GM19395 (cell line): Measurements from ENCODE around the gene FAM47C.
A peak's percentile ranks its signal among the peaks of the same experiment; 100 is the strongest.
"Not testable (repeated sequence)": the region's sequence is repeated elsewhere in the genome, so short reads cannot be mapped to it uniquely, and the experiment has no call there.

Experiments
- ATAC-seq: cut with Tn5 transposase; IDR thresholded peaks from one replicate; pipeline ENCODE4 v1.9.1; 2021; ENCODE audit warnings: mild to moderate bottlenecking, moderate library complexity; ENCODE audit not compliant: unreplicated experiment

The FAM47C gene

DNA sequence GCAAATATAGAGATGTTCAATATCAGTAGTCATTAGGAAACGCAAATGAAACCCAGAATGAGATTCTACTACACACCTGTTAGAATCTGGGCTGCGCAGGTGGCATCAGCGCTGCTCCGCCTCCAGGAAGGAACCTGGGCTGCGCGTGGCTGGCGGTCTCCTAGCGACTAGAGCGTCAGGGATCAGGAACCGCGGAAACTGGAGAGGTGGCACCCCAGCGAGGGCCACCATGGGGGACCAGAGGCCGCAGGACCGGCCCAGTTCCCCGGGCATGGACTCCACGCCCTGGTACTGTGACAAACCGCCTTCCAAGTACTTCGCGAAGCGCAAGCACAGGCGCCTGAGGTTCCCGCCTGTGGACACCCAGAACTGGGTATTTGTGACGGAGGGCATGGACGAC lies at the start of gene FAM47C:
Gene FAM47C, plus strand, starts transcription at position 185 of the 400 bp plus-strand sequence. Its CDS starts 45 bp downstream, at position 230.
- ATAC-seq: not testable (repeated sequence)

DNA sequence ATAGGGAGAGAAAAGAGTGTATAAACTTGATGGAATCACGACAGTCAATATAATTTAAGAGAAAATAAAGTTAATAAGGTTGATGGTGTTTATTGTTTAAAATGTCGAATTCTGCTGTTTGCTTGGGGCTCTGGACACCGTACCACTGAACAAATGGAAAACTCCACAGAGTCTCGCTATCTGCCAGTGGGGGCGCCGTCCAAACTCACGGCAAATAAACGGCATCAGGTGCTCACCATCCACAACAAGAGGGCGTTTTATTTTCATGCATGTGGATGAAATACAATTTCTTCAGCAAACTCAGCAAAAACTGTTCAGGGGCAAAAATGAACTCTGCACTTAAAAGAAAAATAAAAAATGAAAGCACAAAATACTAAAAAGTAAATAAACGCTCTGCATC lies 46.6 kb upstream of the FAM47C start:
- ATAC-seq: no peak

DNA sequence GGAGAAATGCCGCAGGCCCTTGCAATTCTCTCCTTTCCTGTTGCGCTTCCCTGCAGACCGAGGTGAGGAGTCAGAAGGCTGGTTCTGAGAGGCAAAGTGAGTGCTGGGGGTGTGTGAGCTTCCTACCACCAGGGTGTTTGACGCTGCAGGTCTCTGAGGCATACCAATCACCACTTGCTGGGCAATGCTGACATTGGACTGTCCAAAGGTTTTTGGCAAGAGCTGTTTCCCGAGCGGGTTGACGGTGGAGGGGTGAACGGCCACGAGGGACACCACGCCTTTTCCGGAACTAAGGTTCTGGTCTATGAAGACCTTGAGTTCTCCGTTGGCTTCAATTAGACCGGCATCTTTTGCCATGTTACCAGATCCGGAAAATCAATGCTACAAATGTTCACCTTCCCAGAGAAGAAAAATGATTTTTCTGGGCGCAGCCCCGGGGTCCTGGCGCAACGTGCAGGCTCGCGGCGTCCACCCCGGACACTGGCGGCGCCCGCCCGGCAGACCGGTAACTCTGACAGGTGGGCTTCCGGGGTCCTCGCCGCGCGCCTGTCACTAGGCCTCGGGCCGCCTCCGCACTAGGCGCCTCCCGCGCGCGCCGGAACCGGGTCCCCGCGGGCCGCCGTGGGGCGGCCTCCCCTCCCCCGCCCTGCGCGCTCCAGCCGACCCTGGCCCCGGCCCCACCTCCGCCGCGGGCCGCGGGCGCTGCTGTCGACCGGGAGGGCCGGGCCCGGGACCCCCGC lies 44.9 kb upstream of the FAM47C start:
- ATAC-seq: no peak

DNA sequence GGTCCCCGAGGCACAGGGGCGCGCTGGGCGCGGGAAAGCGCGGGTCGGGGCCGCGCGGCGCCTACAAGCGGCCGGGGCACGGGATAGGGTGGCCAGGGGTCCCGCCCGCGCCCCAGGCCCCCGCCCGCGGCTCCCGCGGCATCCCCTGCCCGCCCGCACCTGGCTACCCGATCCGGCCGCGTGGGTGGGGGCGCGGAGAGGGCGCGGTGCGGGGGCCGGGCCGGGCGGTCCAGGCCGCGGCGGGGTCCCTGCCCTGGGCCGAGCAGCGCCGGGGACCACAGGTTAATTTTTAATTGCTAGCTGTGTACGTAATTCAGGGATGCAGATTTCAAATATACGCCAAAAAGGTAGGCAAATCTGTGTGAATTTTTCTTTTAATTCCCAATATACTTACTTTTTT lies 44.3 kb upstream of the FAM47C start:
- ATAC-seq: no peak

DNA sequence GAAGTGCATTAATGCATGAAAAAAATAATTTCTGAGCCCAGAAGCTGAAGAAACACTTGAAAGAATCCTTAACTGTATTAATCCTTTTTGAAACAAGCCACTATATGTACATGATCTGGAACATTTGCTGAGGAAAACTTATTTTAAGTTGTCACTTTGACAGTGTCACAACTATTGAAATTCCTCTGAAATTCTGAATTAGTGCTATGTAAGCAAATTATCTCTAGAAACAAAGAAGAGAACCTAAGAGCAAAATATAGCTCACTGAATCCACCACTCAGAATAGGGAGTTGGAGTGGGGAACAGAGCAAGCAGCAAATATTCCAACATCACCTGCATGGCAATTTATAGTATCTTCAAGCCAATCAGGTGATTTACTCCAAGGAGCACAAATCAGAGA lies 34.6 kb upstream of the FAM47C start:
- ATAC-seq: no peak

DNA sequence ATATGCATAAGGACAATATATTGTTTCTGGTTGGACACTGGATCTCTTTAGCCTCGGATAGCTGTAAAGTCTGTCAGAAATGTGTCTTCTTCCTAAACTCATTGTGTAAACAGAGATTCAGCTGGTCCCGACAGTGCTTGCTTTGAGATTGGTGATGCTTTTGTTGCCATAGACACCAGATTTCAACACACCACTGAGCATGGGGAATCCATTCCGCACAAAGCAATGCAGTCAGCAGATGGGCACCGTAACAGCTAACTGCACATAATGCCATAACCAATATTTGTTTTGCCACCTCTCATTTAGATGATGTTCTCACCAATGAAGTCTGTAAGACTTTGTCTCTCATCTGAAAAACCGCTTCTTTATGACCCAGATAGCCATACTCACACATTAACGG lies 33.3 kb upstream of the FAM47C start:
- ATAC-seq: no peak

DNA sequence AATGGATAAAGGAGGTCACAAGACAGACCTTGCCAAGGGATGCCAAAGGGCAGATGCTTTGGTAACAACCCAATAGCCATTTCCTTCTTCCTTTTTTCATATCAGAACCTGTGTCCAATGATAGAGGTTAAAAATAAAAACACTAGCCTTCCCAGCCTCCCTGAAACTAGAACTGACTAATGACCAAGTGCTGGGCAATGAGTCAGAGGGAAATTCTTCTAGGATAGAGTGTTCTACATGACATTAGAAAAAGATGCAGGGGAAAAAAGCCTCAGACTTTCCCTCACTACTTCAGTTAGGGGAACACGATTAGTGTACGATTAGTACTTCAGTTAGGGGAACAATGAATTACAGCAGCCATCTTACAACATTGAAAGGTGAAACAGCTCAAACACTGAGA lies 29.3 kb upstream of the FAM47C start:
- no peak for ATAC-seq

DNA sequence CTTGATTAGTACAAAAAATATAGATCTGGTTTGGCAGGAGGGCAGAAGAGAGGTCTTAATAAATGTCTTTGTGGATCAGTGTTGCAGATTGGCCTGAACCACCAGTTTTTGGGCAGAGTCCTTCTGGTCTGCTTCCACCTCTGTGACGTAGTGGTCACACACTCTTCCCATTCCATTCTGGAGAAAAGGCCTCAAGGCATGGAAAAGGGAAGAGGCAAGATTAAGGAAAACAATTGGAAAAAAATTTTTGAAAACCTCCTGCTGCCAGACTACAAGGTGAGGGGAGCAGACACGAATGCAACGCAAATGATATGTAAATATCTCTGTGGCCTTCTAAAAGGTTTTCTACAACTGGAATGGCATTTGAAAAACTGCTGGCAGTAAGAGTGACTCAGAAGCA lies 24.3 kb upstream of the FAM47C start:
- ATAC-seq: no peak

DNA sequence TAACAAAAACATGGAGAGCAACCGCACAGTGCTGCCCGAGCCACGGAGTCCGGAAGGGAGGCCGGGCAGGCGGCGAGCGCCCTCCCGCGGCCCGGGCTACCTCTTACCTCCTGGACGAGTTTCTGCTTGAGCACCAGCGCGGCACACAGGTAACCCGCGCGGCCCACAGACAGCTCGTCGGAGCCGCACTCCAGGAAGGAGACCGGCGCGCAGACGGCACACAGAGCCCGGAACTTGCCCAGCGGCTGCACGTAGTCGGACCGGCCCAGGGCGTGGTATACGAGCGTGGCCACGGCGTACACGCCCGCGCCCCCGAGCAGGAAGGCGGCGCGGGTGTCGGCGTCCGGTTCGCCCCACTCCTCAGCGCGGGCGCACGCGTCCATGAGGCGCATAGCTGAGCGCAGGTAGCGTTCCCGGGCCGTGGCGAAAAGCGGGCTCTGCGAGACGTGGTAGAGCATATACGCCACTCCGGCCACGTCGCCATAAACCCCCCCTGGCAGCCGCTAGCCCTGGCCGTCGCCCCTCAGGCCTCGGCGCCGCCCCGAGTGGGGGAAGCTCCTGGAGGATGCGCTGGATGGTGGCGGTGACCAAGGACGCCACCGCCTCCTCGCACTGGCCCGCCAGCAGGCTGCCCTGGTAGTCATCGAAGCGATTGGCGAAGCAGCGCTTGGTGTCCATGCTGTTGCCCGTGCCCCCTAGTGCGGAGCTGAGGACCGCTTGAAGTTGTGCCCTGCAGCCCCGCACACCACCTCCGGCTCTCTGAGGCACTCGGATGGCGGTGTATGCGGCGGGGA lies 22.6 kb upstream of the FAM47C start:
- not testable (repeated sequence) for ATAC-seq

DNA sequence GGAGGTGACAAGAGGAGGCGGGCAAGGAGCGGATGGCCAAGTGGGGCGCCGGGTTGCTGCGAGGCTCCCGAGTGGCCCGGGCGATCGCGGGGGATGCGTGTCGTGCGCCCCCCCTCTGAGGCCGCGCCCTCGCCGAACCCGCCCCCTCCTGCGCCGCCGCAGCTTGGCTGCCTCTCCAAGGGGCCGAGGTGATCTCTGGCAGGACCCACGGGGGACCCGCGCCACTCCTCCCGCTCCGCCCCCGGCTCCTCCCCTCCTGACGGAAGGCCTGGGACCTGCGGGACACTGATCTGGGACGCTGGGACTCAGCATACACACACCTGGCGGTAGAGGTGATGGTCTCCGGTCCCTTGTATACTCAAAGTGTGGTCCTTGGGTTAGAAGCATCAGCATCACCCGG lies 21.9 kb upstream of the FAM47C start:
- ATAC-seq: no peak

DNA sequence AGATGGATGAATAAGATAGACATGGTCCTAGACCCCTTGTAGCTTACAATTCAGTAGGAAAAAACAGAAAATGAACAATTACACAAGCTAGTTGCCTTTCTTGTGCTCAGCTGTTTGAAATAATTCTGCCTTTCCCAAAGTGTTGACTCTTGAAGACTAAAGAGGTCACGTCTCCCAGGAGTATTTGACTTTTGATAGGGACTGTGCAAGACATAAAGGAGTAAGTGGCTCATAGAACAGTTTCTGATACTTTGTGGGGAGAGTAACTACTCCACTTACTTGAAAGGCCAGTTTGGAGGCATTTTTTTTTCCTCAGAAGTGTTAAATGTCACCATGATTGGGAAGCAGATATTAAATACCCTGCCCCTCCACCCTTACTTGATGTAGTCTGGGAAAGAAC lies 21.0 kb upstream of the FAM47C start:
- not testable (repeated sequence) for ATAC-seq

DNA sequence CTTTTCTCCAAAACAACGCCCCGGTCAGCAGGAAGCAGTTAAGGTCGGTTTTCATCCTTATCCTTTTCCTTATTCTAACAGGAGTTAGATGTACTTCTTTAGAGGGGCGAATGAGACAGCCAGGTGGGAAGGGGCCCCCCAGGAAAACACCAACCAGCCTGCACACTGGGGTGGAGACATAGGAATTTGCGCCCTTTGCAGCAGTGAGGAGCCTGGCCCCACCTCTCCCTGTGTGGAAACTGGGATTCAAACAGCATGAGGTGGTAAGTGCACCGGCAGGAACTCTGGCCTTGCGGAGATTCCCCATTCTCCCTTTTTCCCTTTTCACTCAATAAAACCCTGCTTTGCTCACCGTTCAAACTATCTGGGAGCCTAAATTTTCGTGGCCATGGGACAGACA lies 8.0 kb upstream of the FAM47C start:
- no peak for ATAC-seq

DNA sequence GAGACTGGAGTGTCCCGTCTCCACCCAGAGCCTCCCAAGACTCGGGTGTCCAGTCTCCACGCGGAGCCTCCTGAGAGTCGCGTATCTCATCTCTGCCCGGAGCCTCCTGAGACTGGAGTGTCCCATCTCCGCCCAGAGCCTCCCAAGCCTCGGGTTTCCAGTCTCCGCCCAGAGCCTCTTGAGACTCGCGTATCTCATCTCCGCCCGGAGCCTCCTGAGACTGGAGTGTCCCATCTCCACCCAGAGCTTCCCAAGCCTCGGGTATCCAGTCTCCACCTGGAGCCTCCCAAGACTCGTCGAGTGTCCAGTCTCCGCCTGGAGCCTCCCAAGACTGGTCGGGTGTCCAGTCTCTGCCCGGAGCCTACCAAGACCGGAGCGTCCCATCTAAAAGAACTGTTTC lies 2.3 kb downstream of the FAM47C start:
- ATAC-seq: no peak

DNA sequence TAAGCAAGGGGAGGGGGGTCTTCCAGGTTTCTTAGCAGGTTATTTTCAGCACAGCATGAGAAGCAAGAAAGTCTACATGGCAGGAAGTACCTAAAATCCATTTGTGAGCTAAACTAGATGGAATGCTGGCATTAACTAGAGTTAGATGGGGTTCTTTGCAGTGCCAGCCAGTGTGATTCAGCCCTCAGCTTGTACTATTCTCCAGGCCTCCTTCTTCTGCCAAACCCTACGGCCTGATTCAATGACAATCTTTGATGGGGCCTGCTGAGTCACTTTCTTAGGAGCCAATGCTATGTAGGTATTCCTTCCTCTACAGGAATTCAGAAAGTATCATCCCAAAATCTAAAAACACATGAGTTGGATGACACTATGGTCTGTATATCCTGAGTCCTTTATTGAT lies 26.1 kb downstream of the FAM47C start:
- not testable (repeated sequence) for ATAC-seq

DNA sequence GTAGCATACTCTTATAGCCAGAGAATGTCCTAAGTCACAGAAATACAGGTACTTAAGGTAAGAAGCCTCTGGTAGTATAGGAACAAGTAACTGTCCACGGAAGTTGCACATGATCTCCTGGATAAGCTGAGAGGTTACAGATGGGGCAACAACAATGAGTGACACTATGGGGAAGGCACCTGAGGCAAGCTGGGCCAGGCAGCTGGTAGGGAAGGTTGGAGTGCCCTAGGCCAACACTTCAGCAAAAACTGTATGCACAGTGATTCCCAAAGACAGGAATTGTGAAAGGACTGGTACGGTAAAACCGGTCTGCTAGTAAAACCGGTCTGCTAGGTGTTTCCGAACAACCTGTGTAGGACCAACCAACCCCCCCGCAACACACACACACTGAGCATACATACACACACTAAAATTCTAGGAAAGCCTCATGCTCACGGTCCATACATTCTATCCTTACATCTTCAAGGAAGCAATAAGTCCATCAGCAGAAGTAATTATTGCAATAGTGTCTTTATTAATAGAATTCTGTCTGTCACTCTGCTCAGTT lies 28.6 kb downstream of the FAM47C start:
- ATAC-seq: not testable (repeated sequence)

DNA sequence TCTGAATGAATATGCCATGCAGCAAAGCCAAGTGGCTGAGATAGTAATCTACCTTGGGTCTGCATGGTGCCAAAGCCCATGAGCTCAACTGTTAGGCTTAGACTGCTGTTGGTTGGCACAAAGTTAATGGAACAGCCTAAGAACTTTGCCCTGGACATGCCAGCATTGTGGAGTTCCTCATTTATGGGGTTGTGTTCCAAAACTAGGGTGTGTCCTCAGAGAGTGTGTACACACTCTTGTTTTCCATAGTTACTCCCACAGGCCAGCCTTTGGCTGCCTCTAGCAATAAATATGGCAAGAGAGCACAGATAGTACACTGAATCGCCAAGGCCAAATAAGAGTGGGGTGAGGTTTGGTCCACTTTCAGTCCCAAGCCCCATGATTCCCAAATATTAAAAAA lies 30.6 kb downstream of the FAM47C start:
- not testable (repeated sequence) for ATAC-seq

DNA sequence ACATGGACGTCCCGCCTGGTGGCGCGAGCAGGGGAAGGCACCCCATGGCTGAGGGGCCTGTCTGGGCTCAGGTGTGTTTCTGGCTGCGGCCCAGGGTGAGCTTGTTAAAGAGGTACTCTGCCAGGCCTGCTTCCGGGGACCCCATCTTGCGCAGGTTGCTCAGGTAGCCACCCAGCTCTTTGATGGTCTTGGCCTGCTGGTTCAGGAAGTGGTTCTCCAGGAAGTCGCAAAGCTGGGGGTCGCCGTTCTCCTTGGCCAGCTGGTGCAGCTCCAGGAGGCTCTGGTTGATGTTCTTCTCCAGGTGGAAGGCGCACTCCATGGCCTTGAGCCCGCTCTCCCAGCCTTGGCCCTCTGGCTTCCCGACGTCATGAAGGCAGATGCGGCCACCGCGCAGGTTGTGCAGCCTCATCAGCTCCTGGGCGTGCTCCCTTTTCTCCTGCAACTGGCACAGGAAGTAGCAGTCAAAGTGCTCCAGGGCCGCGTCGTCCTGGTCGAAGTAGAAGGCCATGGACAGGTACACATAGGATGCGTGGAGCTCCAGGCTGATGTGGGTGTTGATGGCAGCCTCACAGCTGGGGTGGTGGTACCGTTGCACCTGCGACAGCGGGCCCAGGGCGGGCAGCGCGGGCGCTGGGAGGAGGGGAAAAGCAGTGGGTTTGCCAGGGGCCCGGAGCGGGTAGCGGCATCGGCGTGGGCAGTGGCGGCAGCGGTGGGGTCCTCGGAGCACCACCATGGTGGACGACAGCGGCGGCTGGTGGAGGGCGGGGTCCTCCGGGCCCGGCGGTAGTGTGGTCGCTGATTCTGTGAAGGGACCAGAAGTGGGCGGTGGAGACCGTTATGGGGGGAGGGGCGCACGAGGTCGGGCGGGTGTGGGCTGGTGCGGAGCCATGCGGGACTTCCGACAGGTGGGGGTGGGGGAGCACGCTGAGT lies 35.1 kb downstream of the FAM47C start:
- not testable (repeated sequence) for ATAC-seq

DNA sequence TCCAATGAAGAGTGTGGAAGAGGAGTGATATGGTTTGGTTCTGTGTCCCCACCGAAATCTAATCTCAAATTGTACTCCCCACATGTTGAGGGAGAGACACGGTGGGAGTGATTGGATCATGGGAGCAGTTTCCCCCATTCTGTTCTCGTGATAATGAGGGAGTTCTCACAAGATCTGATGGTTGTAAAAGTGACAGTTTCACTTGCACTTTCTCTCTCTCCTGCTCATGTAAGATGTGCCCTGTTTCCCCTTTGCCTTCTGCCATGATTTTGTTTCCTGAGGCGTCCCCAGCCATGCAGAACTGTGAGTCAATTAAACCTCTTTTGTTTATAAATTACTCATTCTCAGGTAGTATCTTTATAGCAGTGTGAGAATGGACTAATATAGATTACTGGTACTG lies 39.6 kb downstream of the FAM47C start:
- no peak for ATAC-seq

DNA sequence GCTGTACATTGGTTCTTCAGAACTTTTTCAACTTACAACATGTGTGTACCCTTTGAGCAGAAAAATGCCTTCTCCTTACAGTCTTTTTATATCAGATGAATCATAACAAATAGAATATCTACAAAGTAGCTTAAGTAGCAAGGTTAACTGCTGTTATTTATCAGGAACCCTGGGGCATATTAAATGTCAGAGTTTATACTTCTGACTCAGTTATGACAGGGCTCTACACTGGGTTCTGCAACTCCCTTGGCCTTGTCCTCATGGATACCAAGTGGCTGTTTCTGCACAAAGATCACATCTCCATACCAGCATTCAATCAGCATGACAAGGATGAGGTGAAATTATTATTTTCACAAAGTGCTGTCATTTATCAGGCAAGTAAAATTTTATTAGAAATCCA lies 49.4 kb downstream of the FAM47C start:
- ATAC-seq: not testable (repeated sequence)

DNA sequence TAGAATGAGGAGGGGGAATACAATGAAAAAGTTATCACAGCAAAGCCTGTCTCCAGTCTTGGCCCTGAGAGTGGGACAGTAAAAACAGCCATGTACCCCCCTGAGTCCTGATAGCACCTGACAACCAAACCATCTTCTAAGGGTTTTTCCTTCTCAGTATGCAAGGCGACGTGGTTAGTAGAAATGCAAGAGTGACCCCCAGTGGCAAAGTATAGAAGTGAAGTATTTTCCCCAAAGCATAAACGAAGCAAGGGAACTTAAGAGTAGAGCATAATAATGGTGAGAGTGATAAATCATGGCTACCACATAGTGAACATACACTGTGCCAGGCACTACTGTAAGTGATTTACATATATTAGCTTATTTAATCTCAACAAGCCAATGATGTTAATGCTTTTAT lies 52.8 kb downstream of the FAM47C start:
- ATAC-seq: peak; percentile 84
